Endothelial cell of umbilical vein (primary cell): ENCODE measurements around the gene MACROH2A2. TPM values are rescaled to one million over a fixed set of nuclear protein-coding genes. Genes with fewer than 3 reads are reported as not detected.

ENCODE experiments used
- BruUV-seq: library from RNA; stranded (reverse); fragments of 400-500 nt; replicated peaks from 2 replicates; lab custom pipeline; 2021; lab: Mats Ljungman, UMichigan
- CTCF ChIA-PET: fragments of 300-600, 350-600 bp; sonication (Branson Sonifier 250); formaldehyde crosslinking; loops from one replicate; lab custom pipeline; 2021; ENCODE audit warnings: antibody characterized with exemption, inconsistent platforms; lab: Charles Lee
- POLR2A ChIA-PET: fragments of 300-600, 350-600 bp; sonication (Branson Sonifier 250); formaldehyde crosslinking; loops from one replicate; lab custom pipeline; 2021; ENCODE audit warnings: antibody characterized with exemption, inconsistent platforms; lab: Charles Lee
- DNase-seq: peaks from one replicate; pipeline ENCODE4 v3.0.0-alpha.2; 2011; ENCODE audit warnings: low read depth, low spot score
- FAIRE-seq: peaks from 2 replicates; lab custom pipeline; 2011; peaks lifted over from hg19 to GRCh38; lab: Jason Lieb, UNC
- H2AFZ ChIP-seq: 2 replicates; pipeline ENCODE4 v1.6.0; 2012; ENCODE audit warnings: low read depth, low read length, control low read depth, inconsistent platforms
- H3K27ac ChIP-seq: 2 replicates; pipeline ENCODE4 v1.5.1; 2011; ENCODE audit warnings: low read depth, mild to moderate bottlenecking, control low read depth, low read length, moderate library complexity; ENCODE audit not compliant: insufficient read depth
- H3K27me3 ChIP-seq, 2 experiments: 2 replicates each; pipeline versions ENCODE4 v1.6.0 to v1.6.1; 2011; ENCODE audit warnings: low read length in 2 of 2, mixed read lengths in 1 of 2; ENCODE audit not compliant: control insufficient read depth in 2 of 2, insufficient read depth in 2 of 2
- H3K36me3 ChIP-seq, 2 experiments: 2 replicates in 1 of 2; 3 replicates in 1 of 2; pipeline ENCODE4 v1.5.1; 2011; ENCODE audit warnings: low read length in 2 of 2, mild to moderate bottlenecking in 1 of 2, moderate library complexity in 1 of 2; ENCODE audit not compliant: control insufficient read depth in 2 of 2, insufficient read depth in 2 of 2; ENCODE audit errors: extremely low read depth in 1 of 2
- H3K4me1 ChIP-seq: 3 replicates; pipeline ENCODE4 v1.5.1; 2011; ENCODE audit warnings: mild to moderate bottlenecking, low read length; ENCODE audit not compliant: control insufficient read depth, insufficient read depth; ENCODE audit errors: extremely low read depth
- H3K4me2 ChIP-seq: 2 replicates; pipeline ENCODE4 v1.6.1; 2011; ENCODE audit warnings: low read length, control low read depth, mixed read lengths; ENCODE audit not compliant: insufficient read depth
- H3K4me3 ChIP-seq, 3 experiments: fragments of 200-600 bp in 1 of 3; sonication (generic), shearing (Covaris generic) in 1 of 3; replicated peaks in 1 of 3; 2 replicates each; pipeline ENCODE4 v1.5.1; 2011 to 2016; ENCODE audit warnings: control low read depth in 3 of 3, low read length in 3 of 3, mild to moderate bottlenecking in 2 of 3, inconsistent platforms in 1 of 3, low read depth in 1 of 3, moderate library complexity in 1 of 3; ENCODE audit not compliant: insufficient read depth in 1 of 3
- H3K79me2 ChIP-seq: 2 replicates; pipeline ENCODE4 v1.6.0; 2012; ENCODE audit warnings: low read length, inconsistent platforms; ENCODE audit not compliant: control insufficient read depth, insufficient read depth
- H3K9ac ChIP-seq: replicated peaks from 2 replicates; pipeline ENCODE3; 2011; ENCODE audit warnings: low read length, control low read depth; ENCODE audit not compliant: insufficient read depth; ENCODE audit errors: extremely low read depth
- H3K9me1 ChIP-seq: replicated peaks from 3 replicates; pipeline ENCODE4 v1.6.0; 2011; ENCODE audit warnings: mild to moderate bottlenecking, low read length; ENCODE audit not compliant: control insufficient read depth, insufficient read depth; ENCODE audit errors: extremely low read depth
- H3K9me3 ChIP-seq: replicated peaks from 2 replicates; pipeline ENCODE4 v1.5.1; 2012; ENCODE audit warnings: low read length, inconsistent platforms; ENCODE audit not compliant: control insufficient read depth, insufficient read depth
- H4K20me1 ChIP-seq: replicated peaks from 2 replicates; pipeline ENCODE3; 2011; ENCODE audit warnings: mild to moderate bottlenecking, low read length; ENCODE audit not compliant: control insufficient read depth, insufficient read depth; ENCODE audit errors: extremely low read depth
- EZH2 ChIP-seq: IDR thresholded peaks from 2 replicates; pipeline ENCODE4 v1.6.1; 2012; ENCODE audit warnings: borderline replicate concordance, low read depth, mild to moderate bottlenecking, moderate library complexity, low read length, inconsistent platforms; ENCODE audit not compliant: severe bottlenecking
- FOS ChIP-seq: IDR thresholded peaks from 2 replicates; pipeline ENCODE4 v1.6.1; 2011; ENCODE audit warnings: mild to moderate bottlenecking, low read length, moderate library complexity, borderline replicate concordance; ENCODE audit not compliant: insufficient read depth
- GATA2 ChIP-seq: IDR thresholded peaks from 2 replicates; pipeline ENCODE4 v1.7.0; 2011; ENCODE audit warnings: low read depth, mild to moderate bottlenecking, moderate library complexity, mixed read lengths, low read length; ENCODE audit not compliant: insufficient read length, insufficient read depth
- JUN ChIP-seq: IDR thresholded peaks from 2 replicates; pipeline ENCODE4 v1.6.1; 2011; ENCODE audit warnings: borderline replicate concordance, low read depth; ENCODE audit not compliant: insufficient read length, insufficient read depth
- MYC ChIP-seq: IDR thresholded peaks from one replicate; pipeline ENCODE4 v1.6.1; 2011; ENCODE audit warnings: mild to moderate bottlenecking, low read depth, low read length
- POLR2A ChIP-seq: IDR thresholded peaks from 2 replicates; pipeline ENCODE4 v1.6.1; 2012; ENCODE audit warnings: low read depth, mild to moderate bottlenecking, control low read depth, low read length
- POLR2AphosphoS5 ChIP-seq: IDR thresholded peaks from 2 replicates; pipeline ENCODE4 v1.6.1; 2012; ENCODE audit warnings: low read depth, mild to moderate bottlenecking, control low read depth, low read length, moderate library complexity; ENCODE audit not compliant: insufficient read depth
- dilution Hi-C: fragments of 300-500 bp; cut with MboI; formaldehyde crosslinking; loops from one replicate; pipeline ENCODE4 v1.15.0; 2019; ENCODE audit warnings: low sequenced_read_pairs; ENCODE audit not compliant: extremely low pct_ligation_motif_present
- intact Hi-C: fragments of 100-400 bp; cut with micrococcal nuclease; formaldehyde crosslinking; loops from one replicate; pipeline ENCODE4 v1.10.0; 2022
- polyA plus RNA-seq, 4 experiments: library from polyadenylated mRNA; depleted of rRNA in 3 of 4; stranded (reverse) in 3 of 4; unstranded in 1 of 4; fragments of >200 nt; gene quantifications; 2 replicates each; pipeline versions ENCODE4 v1.2.1 to v1.2.3, GENCODE V29; 2011 to 2012; ENCODE audit warnings: missing spikeins in 1 of 4
- total RNA-seq: library from RNA; stranded (reverse); gene quantifications from 2 replicates; pipeline ENCODE4 v1.2.3, GENCODE V29; 2021
- TF ChIP-seq, protein P1 (sequence below), 2 donors: IDR thresholded peaks; 1 replicate in 1 of 2; 2 replicates in 1 of 2; pipeline ENCODE4 v1.5.1; 2011; ENCODE audit warnings: low read length in 2 of 2, mild to moderate bottlenecking in 2 of 2, moderate library complexity in 2 of 2, control low read depth in 1 of 2, inconsistent platforms in 1 of 2, low read depth in 1 of 2; ENCODE audit not compliant: insufficient read depth in 1 of 2; ENCODE audit errors: extremely low read depth in 1 of 2
- TF ChIP-seq, protein P2 (sequence below): IDR thresholded peaks from 2 replicates; pipeline ENCODE4 v1.6.1; 2011; ENCODE audit not compliant: insufficient read depth, insufficient read length

The MACROH2A2 gene
- total and polyA plus RNA-seq, 2 donors (not counting 3 experiments of a cell fraction or from before 2014, with no cell fraction given): 0.08 TPM; not detected in 1

DNA sequence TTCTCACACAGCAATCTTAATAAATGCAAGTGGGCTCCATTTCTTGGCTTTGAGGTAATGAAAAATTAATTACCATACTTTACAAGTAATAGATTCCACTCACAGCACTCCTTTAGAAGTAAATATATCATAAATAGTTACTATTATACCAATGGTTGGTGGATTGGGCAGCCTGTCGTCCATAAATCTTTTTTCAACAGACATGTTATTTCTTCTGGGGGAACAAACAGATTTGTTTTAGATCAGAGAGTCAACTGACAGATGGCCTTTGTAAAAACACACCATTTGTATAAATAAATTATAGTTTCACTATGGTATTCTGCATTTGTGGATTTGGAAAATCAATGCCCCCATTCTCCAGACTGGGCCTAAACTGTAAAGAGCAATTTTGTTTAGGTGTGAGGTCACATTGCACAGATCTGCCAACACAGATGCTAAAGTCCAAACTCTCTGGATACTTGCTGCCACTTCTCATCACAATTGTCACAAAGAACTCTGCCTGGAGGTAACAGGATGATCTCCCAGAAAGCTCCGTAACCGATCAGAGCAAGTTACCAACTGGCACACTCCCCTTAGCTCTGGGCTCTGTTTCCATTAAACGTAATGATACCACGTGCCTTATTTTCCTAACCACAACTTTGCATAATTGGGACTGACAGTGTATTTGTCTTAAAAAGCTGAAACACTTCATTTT is 4.5 kb upstream of the MACROH2A2 start:
- Histone ChIP-seq H2AFZ (no peak overlapping the region), H3K27ac (no peak overlapping the region), H3K4me3 (no peak overlapping the region), H3K4me2 (no peak overlapping the region), H3K9me3 (no peaks in the 10 kb centered on the region), H3K9ac (no peak overlapping the region), H3K36me3 (no peaks in the 10 kb centered on the region), H3K9me1 (no peaks in the 10 kb centered on the region), H3K27me3 (peaks cover 34 to 52% of the 10 kb centered on the region in 2 experiments), H3K4me1 (no peaks in the 10 kb centered on the region), H3K79me2 (no peaks in the 10 kb centered on the region), H4K20me1 (no peaks in the 10 kb centered on the region)
- TF ChIP-seq MYC (no peak), GATA2 (no peak), EZH2 (no peak), POLR2A (no peak), JUN (no peak), POLR2AphosphoS5 (no peak), FOS (no peak)
- TF ChIP-seq, protein P1, sequence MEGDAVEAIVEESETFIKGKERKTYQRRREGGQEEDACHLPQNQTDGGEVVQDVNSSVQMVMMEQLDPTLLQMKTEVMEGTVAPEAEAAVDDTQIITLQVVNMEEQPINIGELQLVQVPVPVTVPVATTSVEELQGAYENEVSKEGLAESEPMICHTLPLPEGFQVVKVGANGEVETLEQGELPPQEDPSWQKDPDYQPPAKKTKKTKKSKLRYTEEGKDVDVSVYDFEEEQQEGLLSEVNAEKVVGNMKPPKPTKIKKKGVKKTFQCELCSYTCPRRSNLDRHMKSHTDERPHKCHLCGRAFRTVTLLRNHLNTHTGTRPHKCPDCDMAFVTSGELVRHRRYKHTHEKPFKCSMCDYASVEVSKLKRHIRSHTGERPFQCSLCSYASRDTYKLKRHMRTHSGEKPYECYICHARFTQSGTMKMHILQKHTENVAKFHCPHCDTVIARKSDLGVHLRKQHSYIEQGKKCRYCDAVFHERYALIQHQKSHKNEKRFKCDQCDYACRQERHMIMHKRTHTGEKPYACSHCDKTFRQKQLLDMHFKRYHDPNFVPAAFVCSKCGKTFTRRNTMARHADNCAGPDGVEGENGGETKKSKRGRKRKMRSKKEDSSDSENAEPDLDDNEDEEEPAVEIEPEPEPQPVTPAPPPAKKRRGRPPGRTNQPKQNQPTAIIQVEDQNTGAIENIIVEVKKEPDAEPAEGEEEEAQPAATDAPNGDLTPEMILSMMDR (IDR thresholded peaks at IDR 0.05; ENCODE audit: extremely low read depth in 1 of 2, insufficient read depth in 1 of 2, low read depth in 1 of 2, low read length in 2 of 2): no peak
- TF ChIP-seq, protein P2, sequence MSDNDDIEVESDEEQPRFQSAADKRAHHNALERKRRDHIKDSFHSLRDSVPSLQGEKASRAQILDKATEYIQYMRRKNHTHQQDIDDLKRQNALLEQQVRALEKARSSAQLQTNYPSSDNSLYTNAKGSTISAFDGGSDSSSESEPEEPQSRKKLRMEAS: no peak
- DNase-seq: no peak
- intact Hi-C loops: no loop called here
- POLR2A ChIA-PET: no interaction called here
- CTCF ChIA-PET: no interaction called here
- dilution Hi-C loops: no loop called here
- FAIRE-seq: no peak
- BruUV-seq: no TSS peak
